Spleen (tissue), 11 donors: ENCODE data around the gene HMCN2. TPM values are rescaled to one million over a fixed set of nuclear protein-coding genes. Genes with fewer than 3 reads are reported as not detected.

Experiments
- DNase-seq: peaks from one replicate; pipeline ENCODE4 v3.0.0-alpha.2; 2020
- H3K27ac ChIP-seq, 8 donors: fragments of 200-600 bp; sonication (generic) in 7 of 8; 1 replicate in 4 of 8; 2 replicates in 4 of 8; pipeline versions ENCODE4 v1.5.0 to v1.8.0; 2016 to 2021; ENCODE audit warnings: inconsistent platforms in 4 of 8, mild to moderate bottlenecking in 4 of 8, moderate library complexity in 1 of 8
- H3K27me3 ChIP-seq, 7 donors: fragments of 200-600 bp; sonication (generic) in 6 of 7; replicated peaks in 1 of 7; 1 replicate in 4 of 7; 2 replicates in 3 of 7; pipeline versions ENCODE4 v1.5.0 to v1.8.0; 2016 to 2021; ENCODE audit warnings: inconsistent platforms in 3 of 7, mild to moderate bottlenecking in 1 of 7
- H3K36me3 ChIP-seq, 6 donors: fragments of 200-600 bp; sonication (generic) in 5 of 6; 1 replicate in 4 of 6; 2 replicates in 2 of 6; pipeline versions ENCODE4 v1.5.0 to v1.8.0; 2016 to 2021; ENCODE audit warnings: inconsistent platforms in 2 of 6
- H3K4me1 ChIP-seq, 6 donors: fragments of 200-600 bp; sonication (generic) in 5 of 6; 1 replicate in 3 of 6; 2 replicates in 3 of 6; pipeline versions ENCODE4 v1.5.0 to v1.8.0; 2016 to 2021; ENCODE audit warnings: inconsistent platforms in 3 of 6
- H3K4me3 ChIP-seq, 8 donors: fragments of 200-600 bp; sonication (generic) in 7 of 8; 1 replicate in 4 of 8; 2 replicates in 4 of 8; pipeline versions ENCODE4 v1.5.0 to v1.8.0; 2016 to 2021; ENCODE audit warnings: inconsistent platforms in 4 of 8, mild to moderate bottlenecking in 4 of 8, moderate library complexity in 2 of 8
- H3K9me3 ChIP-seq, 8 donors: fragments of 200-600 bp; sonication (generic) in 7 of 8; 1 replicate in 4 of 8; 2 replicates in 4 of 8; pipeline versions ENCODE4 v1.5.0 to v1.8.0; 2016 to 2021; ENCODE audit warnings: inconsistent platforms in 4 of 8
- POLR2A ChIP-seq, 3 donors: fragments of 450-650 bp; IDR thresholded peaks; one replicate each; pipeline ENCODE4 v1.5.1; 2017; ENCODE audit warnings: antibody characterized with exemption in 3 of 3, mild to moderate bottlenecking in 1 of 3
- POLR2AphosphoS5 ChIP-seq, 3 donors: sonication (generic); formaldehyde crosslinking; IDR thresholded peaks; one replicate each; pipeline ENCODE4 v1.5.1; 2017; ENCODE audit warnings: antibody characterized with exemption in 3 of 3
- WGBS, 5 donors: extraction: QIAGEN DNeasy Blood & Tissue Kit in 3 of 5; methylation state at CpG; one replicate each; pipeline versions ENCODE4 v1.1.5 to v1.1.7; 2013 to 2018; 5-methylcytosine and 5-hydroxymethylcytosine counted together
- intact Hi-C: fragments of 100-400 bp; cut with DNase I; formaldehyde crosslinking; loops from one replicate; pipeline ENCODE4 v1.15.0; 2023; ENCODE audit warnings: low total_unique reads
- polyA plus RNA-seq, 3 donors: library from polyadenylated mRNA; stranded (reverse); fragments of 200-250 nt; gene quantifications; one replicate each; pipeline ENCODE4 v1.2.1, GENCODE V29; 2013
- total RNA-seq, 7 donors: library from RNA; depleted of rRNA in 3 of 7; stranded (reverse); fragments of >200 nt in 3 of 7; fragmentation: NEBNext Ultra II Directional in 4 of 7; extraction: Animal tissue kit (Norgen Biotek cat#: 25700) in 4 of 7; gene quantifications; one replicate each; pipeline versions ENCODE4 v1.1.0 to v1.2.1, GENCODE V29; 2016 to 2021
- TF ChIP-seq, protein P1 (sequence below), 11 experiments: fragments of 200-600 bp in 7 of 11; fragments of 450-650 bp in 4 of 11; sonication (generic) in 4 of 11; IDR thresholded peaks in 8 of 11; conservative IDR thresholded peaks in 3 of 11; 1 replicate in 7 of 11; 2 replicates in 4 of 11; pipeline versions ENCODE4 v1.4.0 to v1.8.0; 2016 to 2021; ENCODE audit warnings: antibody characterized with exemption in 11 of 11, inconsistent platforms in 4 of 11, mild to moderate bottlenecking in 1 of 11
- donor health status: healthy with polysubstance abuse.
- donor health status: DM: no; HTN: no; CAD: no; lungs with moderate emphysema.
- donor health status: DM: no; HTN: no; CAD: no.
- donor health status: Bipolar disorder and iron deficiency.
- donor health status: healthy.
- donor health status: DM: no; HTN: no; CAD: no.
- donor health status: DM: yes; HTN: yes; CAD: no.

HMCN2 gene
- total and polyA plus RNA-seq, 10 donors = 0.09 to 1.9 (median 0.73) TPM

DNA sequence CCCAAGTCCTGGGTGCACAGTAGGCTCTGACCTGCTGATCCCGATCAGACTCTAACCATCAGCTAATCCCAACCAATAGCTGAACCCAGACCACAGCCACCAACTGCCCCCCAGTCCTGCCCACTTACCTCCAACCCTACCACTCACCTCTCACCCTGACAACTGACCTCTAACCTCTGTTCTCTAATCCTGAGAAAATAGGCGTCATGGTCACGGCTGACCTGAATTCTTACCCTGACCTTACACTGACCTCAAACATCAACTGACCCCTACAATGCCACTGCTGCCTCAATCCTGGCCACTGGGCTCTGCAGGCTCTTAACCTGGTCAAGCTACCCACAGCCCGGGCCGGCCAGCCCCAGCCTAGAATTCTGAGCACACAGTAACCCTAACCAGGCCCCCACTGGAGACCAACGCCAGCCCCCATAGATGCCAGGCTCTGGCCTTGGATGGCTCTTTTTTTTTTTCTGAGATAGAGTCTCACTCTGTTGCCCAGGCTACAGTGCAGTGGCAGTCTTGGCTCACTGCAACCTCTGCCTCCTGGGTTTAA lies 115.4 kb downstream of the HMCN2 start:
- Histone ChIP-seq H3K27ac (no peak overlapping the region), H3K36me3 (no peaks in the 10 kb centered on the region), H3K4me3 (no peak overlapping the region), H3K4me1 (no peaks in the 10 kb centered on the region), H3K9me3 (no peaks in the 10 kb centered on the region), H3K27me3 (peaks cover 0 to 66% (median 4%) of the 10 kb centered on the region in 7 donors)
- intact Hi-C loops = no loop called here
- no peak for DNase-seq
- no peak for TF ChIP-seq POLR2A (IDR thresholded peaks at IDR 0.05)
- TF ChIP-seq, protein P1, sequence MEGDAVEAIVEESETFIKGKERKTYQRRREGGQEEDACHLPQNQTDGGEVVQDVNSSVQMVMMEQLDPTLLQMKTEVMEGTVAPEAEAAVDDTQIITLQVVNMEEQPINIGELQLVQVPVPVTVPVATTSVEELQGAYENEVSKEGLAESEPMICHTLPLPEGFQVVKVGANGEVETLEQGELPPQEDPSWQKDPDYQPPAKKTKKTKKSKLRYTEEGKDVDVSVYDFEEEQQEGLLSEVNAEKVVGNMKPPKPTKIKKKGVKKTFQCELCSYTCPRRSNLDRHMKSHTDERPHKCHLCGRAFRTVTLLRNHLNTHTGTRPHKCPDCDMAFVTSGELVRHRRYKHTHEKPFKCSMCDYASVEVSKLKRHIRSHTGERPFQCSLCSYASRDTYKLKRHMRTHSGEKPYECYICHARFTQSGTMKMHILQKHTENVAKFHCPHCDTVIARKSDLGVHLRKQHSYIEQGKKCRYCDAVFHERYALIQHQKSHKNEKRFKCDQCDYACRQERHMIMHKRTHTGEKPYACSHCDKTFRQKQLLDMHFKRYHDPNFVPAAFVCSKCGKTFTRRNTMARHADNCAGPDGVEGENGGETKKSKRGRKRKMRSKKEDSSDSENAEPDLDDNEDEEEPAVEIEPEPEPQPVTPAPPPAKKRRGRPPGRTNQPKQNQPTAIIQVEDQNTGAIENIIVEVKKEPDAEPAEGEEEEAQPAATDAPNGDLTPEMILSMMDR (IDR thresholded peaks at IDR 0.05 in 8 of 11, conservative IDR thresholded peaks at IDR 0.05 in 3 of 11) = no peak
- TF ChIP-seq POLR2AphosphoS5 (IDR thresholded peaks at IDR 0.05) = no peak
- WGBS, 5 donors = 79 to 86% (median 81%) methylated on average over 6 of the region's 6 CpGs

DNA sequence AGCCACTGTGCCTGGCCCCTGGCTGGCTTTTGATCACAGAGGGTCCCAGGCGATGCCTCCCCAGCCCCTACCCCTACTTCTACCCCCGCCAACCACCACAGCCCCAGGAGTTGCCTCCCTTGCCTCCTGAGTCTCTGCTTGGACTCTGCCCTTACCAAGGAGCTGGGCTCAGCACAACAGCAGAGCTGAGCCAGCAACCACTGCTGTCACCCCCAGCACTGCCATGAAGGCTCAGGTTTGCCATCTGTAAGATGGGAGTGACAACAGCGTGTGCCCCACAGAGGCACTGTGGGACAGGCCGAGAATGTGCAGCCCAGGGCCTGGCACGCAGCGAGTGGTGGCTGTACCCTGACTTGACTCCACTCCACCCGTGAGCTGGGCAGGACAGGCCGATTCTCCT lies 116.1 kb downstream of the HMCN2 start:
- Histone ChIP-seq H3K36me3 (no peaks in the 10 kb centered on the region), H3K4me3 (no peak overlapping the region), H3K27ac (no peak overlapping the region), H3K4me1 (no peaks in the 10 kb centered on the region), H3K9me3 (no peaks in the 10 kb centered on the region), H3K27me3 (peaks cover 0 to 66% (median 4%) of the 10 kb centered on the region in 7 donors)
- DNase-seq = no peak
- TF ChIP-seq, protein P1 (IDR thresholded peaks at IDR 0.05 in 8 of 11, conservative IDR thresholded peaks at IDR 0.05 in 3 of 11) = no peak
- TF ChIP-seq POLR2AphosphoS5 (IDR thresholded peaks at IDR 0.05) (no peak), POLR2A (IDR thresholded peaks at IDR 0.05) (no peak)
- 88 to 93% (median 89%) methylated on average over 3 to 8 of the region's 8 CpGs; no CpG with 5 or more reads in 1 of the 5 donors for WGBS, 5 donors
- intact Hi-C loops = no loop called here

DNA sequence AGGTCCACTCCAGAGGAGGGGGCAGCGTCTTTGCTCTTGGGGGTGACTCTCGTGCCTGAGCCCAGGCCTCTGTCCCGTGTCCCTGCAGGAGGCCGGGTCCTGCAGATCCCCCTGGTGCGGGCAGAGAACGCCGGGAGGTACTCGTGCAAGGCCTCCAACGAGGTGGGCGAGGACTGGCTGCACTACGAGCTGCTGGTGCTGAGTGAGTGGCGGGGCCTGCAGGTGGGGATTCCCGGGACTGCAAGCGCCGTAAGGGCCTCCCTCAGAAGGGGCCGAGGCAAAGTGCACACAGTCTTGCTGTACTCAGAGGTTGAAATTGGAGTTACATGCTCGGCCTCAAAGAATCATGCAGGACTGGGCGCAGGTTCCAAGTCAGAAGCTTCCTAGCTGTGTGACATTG lies 116.5 kb downstream of the HMCN2 start:
- no peaks in the 10 kb centered on the region for H3K36me3 ChIP-seq
- intact Hi-C loops = no loop called here
- no peak overlapping the region for H3K27ac ChIP-seq
- no peaks in the 10 kb centered on the region for H3K9me3 ChIP-seq
- 70 to 85% (median 79%) methylated on average over 2 to 18 of the region's 18 CpGs for WGBS, 5 donors
- no peaks in the 10 kb centered on the region for H3K4me1 ChIP-seq
- H3K27me3 ChIP-seq = peaks cover 0 to 66% (median 4%) of the 10 kb centered on the region in 7 donors
- TF ChIP-seq POLR2AphosphoS5 (IDR thresholded peaks at IDR 0.05) (no peak), POLR2A (IDR thresholded peaks at IDR 0.05) (no peak)
- TF ChIP-seq, protein P1 (IDR thresholded peaks at IDR 0.05 in 8 of 11, conservative IDR thresholded peaks at IDR 0.05 in 3 of 11) = no peak
- DNase-seq = no peak
- H3K4me3 ChIP-seq = no peak overlapping the region

DNA sequence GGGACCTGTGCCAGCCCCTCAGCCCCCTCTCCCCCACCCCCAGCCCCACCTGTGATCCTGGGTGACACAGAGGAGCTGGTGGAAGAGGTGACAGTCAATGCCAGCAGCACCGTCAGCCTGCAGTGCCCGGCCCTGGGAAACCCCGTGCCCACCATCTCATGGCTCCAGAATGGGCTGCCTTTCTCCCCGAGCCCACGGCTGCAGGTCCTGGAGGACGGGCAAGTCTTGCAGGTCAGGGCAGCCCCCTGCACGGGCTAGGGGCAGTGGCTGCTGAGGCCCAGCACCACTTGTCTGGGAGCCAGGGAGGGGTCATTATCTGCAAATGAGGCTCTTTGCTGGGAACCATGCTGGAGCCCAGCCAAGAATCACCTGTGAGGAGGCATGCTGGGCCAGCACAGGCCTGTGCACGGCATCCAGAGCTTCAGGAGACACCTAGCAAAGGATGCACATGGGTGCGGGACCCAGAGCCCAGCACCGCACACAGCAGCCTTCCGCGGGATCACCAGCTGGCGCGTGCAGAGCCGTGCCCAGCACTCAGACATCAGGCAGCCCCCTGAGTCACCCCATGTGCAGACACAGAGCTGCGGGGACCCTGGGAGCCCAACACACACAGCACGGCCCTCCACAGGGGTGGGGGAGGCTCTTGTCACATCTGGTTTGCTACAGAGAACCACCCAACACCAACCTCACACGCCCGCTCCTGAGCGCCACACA lies 117.2 kb downstream of the HMCN2 start:
- intact Hi-C loops = no loop called here
- no peak for DNase-seq
- TF ChIP-seq, protein P1 (IDR thresholded peaks at IDR 0.05 in 8 of 11, conservative IDR thresholded peaks at IDR 0.05 in 3 of 11) = no peak
- 80 to 93% (median 86%) methylated on average over 9 to 20 of the region's 20 CpGs for whole genome bisulfite sequencing, 5 donors
- H3K4me3 ChIP-seq = no peak overlapping the region
- no peaks in the 10 kb centered on the region for H3K36me3 ChIP-seq
- H3K4me1 ChIP-seq = no peaks in the 10 kb centered on the region
- no peaks in the 10 kb centered on the region for H3K9me3 ChIP-seq
- no peak overlapping the region for H3K27ac ChIP-seq
- peaks cover 0 to 64% (median 4%) of the 10 kb centered on the region in 7 donors for H3K27me3 ChIP-seq
